Measurements from ENCODE around the gene AQP12A. TPM values are rescaled to one million over a fixed set of nuclear protein-coding genes. Genes with fewer than 3 reads are reported as not detected.

Gene AQP12A
- total and polyA plus RNA-seq, 10 of the 15 experiments (the other 5 are each of a cell fraction or from before 2014, with no cell fraction given): not detected

- TF ChIP-seq, protein P1, sequence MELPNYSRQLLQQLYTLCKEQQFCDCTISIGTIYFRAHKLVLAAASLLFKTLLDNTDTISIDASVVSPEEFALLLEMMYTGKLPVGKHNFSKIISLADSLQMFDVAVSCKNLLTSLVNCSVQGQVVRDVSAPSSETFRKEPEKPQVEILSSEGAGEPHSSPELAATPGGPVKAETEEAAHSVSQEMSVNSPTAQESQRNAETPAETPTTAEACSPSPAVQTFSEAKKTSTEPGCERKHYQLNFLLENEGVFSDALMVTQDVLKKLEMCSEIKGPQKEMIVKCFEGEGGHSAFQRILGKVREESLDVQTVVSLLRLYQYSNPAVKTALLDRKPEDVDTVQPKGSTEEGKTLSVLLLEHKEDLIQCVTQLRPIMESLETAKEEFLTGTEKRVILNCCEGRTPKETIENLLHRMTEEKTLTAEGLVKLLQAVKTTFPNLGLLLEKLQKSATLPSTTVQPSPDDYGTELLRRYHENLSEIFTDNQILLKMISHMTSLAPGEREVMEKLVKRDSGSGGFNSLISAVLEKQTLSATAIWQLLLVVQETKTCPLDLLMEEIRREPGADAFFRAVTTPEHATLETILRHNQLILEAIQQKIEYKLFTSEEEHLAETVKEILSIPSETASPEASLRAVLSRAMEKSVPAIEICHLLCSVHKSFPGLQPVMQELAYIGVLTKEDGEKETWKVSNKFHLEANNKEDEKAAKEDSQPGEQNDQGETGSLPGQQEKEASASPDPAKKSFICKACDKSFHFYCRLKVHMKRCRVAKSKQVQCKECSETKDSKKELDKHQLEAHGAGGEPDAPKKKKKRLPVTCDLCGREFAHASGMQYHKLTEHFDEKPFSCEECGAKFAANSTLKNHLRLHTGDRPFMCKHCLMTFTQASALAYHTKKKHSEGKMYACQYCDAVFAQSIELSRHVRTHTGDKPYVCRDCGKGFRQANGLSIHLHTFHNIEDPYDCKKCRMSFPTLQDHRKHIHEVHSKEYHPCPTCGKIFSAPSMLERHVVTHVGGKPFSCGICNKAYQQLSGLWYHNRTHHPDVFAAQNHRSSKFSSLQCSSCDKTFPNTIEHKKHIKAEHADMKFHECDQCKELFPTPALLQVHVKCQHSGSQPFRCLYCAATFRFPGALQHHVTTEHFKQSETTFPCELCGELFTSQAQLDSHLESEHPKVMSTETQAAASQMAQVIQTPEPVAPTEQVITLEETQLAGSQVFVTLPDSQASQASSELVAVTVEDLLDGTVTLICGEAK (IDR thresholded peaks at IDR 0.05; ENCODE audit: borderline replicate concordance): no peak
- TF ChIP-seq KLF5 (IDR thresholded peaks at IDR 0.05; ENCODE audit: partially characterized antibody) (no peak), RBBP5 (conservative IDR thresholded peaks at IDR 0.05) (no peak), RAD51 (IDR thresholded peaks at IDR 0.05) (no peak), NFYB (IDR thresholded peaks at IDR 0.05; ENCODE audit: insufficient read depth, low read depth, low read length) (no peak), NFYA (IDR thresholded peaks at IDR 0.05; ENCODE audit: borderline replicate concordance, low read depth, low read length) (no peak), CHD4 (IDR thresholded peaks at IDR 0.05) (no peak), USF1 (IDR thresholded peaks at IDR 0.05; ENCODE audit: borderline replicate concordance, extremely low read length, insufficient read depth, low read depth, low read length) (no peak), HDAC6 (IDR thresholded peaks at IDR 0.05; ENCODE audit: unreplicated experiment) (no peak), BACH1 (IDR thresholded peaks at IDR 0.05; ENCODE audit: borderline replicate concordance) (no peak), KDM1A (IDR thresholded peaks at IDR 0.05; ENCODE audit: borderline replicate concordance) (no peak)
- TF ChIP-seq, protein P2, sequence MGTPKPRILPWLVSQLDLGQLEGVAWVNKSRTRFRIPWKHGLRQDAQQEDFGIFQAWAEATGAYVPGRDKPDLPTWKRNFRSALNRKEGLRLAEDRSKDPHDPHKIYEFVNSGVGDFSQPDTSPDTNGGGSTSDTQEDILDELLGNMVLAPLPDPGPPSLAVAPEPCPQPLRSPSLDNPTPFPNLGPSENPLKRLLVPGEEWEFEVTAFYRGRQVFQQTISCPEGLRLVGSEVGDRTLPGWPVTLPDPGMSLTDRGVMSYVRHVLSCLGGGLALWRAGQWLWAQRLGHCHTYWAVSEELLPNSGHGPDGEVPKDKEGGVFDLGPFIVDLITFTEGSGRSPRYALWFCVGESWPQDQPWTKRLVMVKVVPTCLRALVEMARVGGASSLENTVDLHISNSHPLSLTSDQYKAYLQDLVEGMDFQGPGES (IDR thresholded peaks at IDR 0.05): no peak
- TF ChIP-seq, protein P3, sequence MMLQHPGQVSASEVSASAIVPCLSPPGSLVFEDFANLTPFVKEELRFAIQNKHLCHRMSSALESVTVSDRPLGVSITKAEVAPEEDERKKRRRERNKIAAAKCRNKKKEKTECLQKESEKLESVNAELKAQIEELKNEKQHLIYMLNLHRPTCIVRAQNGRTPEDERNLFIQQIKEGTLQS (IDR thresholded peaks at IDR 0.05; ENCODE audit: borderline replicate concordance, extremely low read depth, low read depth, low read length): no peak
Observed at GRCh38 chr2:240717681-240718581, 26.3 kb downstream of the AQP12A start (continued).
